Measurements from ENCODE around the gene SLX9. TPM values are rescaled to one million over a fixed set of nuclear protein-coding genes. Genes with fewer than 3 reads are reported as not detected.

The SLX9 gene
- total RNA-seq, 1 donor from 2014 or later = 30.4 TPM

- no peaks in the 10 kb centered on the region for H3K36me3 Mint-ChIP-seq (ENCODE audit: unreplicated experiment)
- H3K27ac Mint-ChIP-seq (ENCODE audit: unreplicated experiment) = no peak overlapping the region
- no peak for DNase-seq (ENCODE audit: extremely low spot score, unreplicated experiment)
- no peaks in the 10 kb centered on the region for H3K9me3 Mint-ChIP-seq (ENCODE audit: unreplicated experiment)
- peaks cover 18% of the 10 kb centered on the region for H3K4me1 Mint-ChIP-seq (ENCODE audit: unreplicated experiment)
- TF ChIP-seq, protein P1, sequence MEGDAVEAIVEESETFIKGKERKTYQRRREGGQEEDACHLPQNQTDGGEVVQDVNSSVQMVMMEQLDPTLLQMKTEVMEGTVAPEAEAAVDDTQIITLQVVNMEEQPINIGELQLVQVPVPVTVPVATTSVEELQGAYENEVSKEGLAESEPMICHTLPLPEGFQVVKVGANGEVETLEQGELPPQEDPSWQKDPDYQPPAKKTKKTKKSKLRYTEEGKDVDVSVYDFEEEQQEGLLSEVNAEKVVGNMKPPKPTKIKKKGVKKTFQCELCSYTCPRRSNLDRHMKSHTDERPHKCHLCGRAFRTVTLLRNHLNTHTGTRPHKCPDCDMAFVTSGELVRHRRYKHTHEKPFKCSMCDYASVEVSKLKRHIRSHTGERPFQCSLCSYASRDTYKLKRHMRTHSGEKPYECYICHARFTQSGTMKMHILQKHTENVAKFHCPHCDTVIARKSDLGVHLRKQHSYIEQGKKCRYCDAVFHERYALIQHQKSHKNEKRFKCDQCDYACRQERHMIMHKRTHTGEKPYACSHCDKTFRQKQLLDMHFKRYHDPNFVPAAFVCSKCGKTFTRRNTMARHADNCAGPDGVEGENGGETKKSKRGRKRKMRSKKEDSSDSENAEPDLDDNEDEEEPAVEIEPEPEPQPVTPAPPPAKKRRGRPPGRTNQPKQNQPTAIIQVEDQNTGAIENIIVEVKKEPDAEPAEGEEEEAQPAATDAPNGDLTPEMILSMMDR (IDR thresholded peaks at IDR 0.05) = no peak
- no peak overlapping the region for H3K4me3 Mint-ChIP-seq (ENCODE audit: unreplicated experiment)
- peaks cover 16% of the 10 kb centered on the region for H3K27me3 Mint-ChIP-seq (ENCODE audit: unreplicated experiment)
These were observed 32.4 kb upstream of the SLX9 start for GRCh38 chr21:44907225-44907965.

DNA sequence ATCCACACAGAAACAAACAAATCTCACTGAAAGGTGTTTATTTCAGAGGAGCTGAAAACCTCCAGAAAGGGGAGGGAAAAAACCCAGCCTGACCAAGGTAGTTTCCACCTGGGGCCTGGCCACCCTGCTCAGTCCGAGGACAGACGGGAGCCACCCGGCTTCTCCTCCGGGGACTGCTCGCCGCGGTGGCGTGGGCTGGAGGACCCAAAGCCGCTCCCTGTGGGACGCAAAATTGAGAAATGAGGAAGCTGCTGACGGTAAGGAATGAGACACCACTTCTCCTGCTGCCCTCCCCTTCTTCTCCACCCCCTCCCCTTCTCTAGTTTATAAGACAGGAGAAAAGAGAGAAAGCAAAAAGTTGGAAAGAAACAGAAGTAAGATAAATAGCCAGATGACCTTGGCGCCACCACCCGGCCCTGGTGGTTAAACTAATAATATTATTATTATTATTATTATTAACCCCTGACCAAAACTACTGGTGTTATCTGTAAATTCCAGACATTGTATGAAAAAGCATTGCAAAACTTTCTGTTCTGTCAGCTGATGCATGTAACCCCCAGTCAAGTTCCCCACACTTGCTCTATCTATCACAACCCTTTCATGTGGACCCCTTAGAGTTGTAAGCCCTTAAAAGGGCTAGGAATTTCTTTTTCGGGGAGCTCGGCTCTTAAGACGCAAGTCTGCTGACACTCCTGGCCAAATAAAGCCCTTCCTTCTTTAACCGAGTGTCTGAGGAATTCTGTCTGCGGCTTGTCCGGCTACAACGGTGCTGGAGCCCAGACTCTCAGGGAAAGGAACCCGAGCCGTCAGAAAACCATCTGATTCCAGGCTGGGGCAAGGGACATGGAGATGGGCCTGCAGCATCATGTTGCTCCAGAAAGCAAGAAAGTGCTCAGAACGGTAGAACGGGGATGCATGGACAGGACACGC lies 31.6 kb upstream of the SLX9 start:
- Mint-ChIP-seq H3K27ac (ENCODE audit: unreplicated experiment) (no peak overlapping the region), H3K9me3 (ENCODE audit: unreplicated experiment) (no peaks in the 10 kb centered on the region), H3K27me3 (ENCODE audit: unreplicated experiment) (peaks cover 16% of the 10 kb centered on the region), H3K4me3 (ENCODE audit: unreplicated experiment) (no peak overlapping the region), H3K4me1 (ENCODE audit: unreplicated experiment) (peaks cover 19% of the 10 kb centered on the region), H3K36me3 (ENCODE audit: unreplicated experiment) (no peaks in the 10 kb centered on the region)
- TF ChIP-seq, protein P1 (IDR thresholded peaks at IDR 0.05) = no peak
- no peak for DNase-seq (ENCODE audit: extremely low spot score, unreplicated experiment)

DNA sequence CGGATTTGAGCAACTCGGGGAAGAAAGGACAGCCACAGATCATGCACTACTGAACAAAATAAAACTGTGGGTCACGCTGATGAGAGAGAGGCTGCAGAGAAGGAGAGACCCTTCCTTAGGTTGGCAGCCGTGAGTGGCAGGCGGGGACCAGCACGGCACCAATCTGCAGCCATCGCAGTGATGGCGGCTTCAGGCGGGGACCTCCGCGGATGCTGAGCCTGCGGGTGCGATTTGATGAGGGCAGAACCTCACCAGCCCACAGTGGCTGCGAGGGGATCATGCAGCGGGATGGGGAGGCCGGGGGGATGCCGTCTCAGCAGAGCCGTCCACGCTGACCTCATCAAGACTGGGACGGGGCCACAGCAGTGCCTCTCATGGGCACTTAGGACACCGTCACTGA lies 30.9 kb upstream of the SLX9 start:
- TF ChIP-seq, protein P1 (IDR thresholded peaks at IDR 0.05) = no peak
- H3K4me3 Mint-ChIP-seq (ENCODE audit: unreplicated experiment) = no peak overlapping the region
- no peak for DNase-seq (ENCODE audit: extremely low spot score, unreplicated experiment)
- peaks cover 19% of the 10 kb centered on the region for H3K4me1 Mint-ChIP-seq (ENCODE audit: unreplicated experiment)
- H3K9me3 Mint-ChIP-seq (ENCODE audit: unreplicated experiment) = no peaks in the 10 kb centered on the region
- no peak overlapping the region for H3K27ac Mint-ChIP-seq (ENCODE audit: unreplicated experiment)
- H3K27me3 Mint-ChIP-seq (ENCODE audit: unreplicated experiment) = peaks cover 16% of the 10 kb centered on the region
- no peaks in the 10 kb centered on the region for H3K36me3 Mint-ChIP-seq (ENCODE audit: unreplicated experiment)

DNA sequence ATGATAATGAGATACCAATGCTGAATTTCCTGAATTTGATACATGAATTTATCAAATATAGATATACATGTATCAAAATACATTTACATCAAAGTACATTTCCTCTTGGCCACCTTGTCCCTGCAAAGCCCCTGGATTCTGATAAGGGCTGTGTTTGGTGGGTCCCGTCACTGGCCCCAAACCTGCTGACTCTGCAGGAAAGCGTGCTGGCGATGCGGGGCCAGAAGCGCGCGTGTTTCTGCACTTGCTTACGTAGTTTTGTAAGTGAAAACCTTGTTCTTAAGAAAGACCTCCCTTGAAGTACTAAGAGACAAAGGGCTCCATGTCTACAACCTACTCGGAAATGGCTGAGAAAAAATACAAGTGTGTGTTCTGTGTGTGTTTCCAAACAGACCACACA lies 30.1 kb upstream of the SLX9 start:
- DNase-seq (ENCODE audit: extremely low spot score, unreplicated experiment) = no peak
- Mint-ChIP-seq H3K9me3 (ENCODE audit: unreplicated experiment) (no peaks in the 10 kb centered on the region), H3K4me3 (ENCODE audit: unreplicated experiment) (no peak overlapping the region), H3K27me3 (ENCODE audit: unreplicated experiment) (peaks cover 16% of the 10 kb centered on the region), H3K4me1 (ENCODE audit: unreplicated experiment) (peaks cover 27% of the 10 kb centered on the region), H3K36me3 (ENCODE audit: unreplicated experiment) (no peaks in the 10 kb centered on the region), H3K27ac (ENCODE audit: unreplicated experiment) (no peak overlapping the region)
- TF ChIP-seq, protein P1 (IDR thresholded peaks at IDR 0.05) = no peak
